NOMO-1 treated with DMSO at 0.1 percent for 48 hours (cell line): ENCODE data around the gene RASL10B.
"Not testable (repeated sequence)": the region's sequence is repeated elsewhere in the genome, so short reads cannot be mapped to it uniquely, and the experiment has no call there.

Experiments used
- DNase-seq: peaks from one replicate; lab custom pipeline; 2025; ENCODE audit not compliant: unreplicated experiment; lab: John Stamatoyannopoulos, UW

Gene RASL10B, protein sequence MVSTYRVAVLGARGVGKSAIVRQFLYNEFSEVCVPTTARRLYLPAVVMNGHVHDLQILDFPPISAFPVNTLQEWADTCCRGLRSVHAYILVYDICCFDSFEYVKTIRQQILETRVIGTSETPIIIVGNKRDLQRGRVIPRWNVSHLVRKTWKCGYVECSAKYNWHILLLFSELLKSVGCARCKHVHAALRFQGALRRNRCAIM

DNA sequence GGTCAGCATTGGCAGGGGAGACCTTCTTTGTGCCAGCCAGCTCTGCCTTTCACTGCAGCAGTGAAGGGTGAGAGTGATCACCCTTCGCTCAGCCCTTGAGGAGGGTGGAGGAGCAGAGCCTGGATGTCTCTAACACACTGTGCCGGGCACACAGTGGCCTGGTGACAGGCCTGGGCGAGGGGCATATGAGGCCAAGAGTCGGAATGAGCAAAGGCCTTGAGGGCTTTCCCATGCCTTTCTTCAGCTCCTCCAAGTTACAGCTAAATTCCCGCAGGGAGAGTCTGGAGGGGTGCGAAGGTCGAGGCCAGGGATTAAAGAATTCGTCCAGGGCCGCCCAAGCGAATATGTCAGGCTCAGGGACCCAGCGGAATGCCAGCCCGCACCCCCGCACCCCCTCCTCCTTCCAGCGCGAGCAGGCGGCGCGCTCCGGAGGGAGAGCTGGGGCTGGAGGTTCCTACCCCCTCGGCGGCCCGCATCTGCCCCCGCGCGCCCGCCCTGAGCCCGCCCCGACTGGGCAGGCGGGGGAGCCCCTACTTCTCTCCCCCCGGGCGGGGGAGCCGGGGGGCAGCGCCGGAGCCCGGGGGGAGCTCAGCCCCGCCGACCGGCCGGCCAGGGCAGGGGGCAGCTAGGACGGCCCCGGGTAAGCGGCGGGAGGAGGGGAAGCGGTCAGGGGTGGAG, at the start of gene RASL10B:
Gene RASL10B (plus strand): TSS at position 401 of the 678 bp plus-strand sequence. CDS start 3,546 bp downstream, outside the sequence.
- no peak for DNase-seq

DNA sequence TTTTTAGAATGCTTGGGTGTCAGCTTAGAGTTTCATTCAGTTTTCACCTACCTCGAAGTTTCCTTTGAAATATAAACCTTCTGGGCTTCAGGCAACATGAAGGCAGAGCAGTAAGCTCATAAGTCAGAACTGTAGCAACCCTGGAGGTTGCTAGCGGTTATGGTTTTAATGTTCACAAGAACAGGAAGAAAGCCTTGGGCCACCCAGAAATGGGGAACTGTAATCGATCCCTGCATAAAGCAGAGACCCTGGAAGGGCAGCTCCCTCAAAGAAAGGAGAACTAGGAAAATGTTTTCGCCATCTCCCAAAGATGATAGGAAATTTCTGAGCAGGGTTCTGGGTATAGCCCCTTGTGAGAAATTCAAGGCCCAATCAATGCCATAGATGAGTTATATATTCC, 47.8 kb upstream of the RASL10B start:
- DNase-seq: peak; percentile 68

DNA sequence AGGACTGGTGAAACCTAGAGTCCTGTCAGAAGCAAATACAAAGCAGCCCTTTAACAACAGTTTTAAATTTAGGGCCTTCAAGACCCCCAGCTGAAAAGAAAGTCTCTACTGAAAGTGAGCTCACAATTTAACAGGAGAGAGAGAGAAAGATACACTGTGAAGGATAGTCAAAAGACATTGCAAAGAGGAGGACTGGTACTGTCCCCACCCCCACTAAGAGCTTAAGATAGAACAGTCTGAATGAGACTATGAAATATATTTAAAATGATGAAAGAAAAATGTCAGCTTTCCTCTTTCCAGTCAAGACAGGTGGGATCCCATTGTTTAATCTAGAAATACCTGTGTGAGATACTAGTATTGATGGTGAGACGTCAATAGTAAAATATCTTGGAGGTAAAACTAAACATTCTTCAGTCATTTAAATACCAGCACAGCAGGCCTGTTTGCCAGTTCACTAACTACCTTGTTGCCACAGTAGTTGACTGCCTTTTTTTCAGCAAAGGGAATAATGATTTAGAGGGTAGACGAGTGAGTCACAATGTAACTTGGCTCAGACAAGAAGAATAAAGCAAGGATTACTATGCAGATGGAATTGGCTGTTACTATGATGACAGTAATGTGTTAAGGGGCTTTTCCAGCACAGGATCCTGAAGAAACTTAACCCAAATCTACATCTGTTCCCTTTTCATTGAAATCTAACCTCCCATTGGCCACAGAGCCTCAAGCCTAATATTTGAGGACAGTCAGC, 47.2 kb upstream of the RASL10B start:
- DNase-seq: no peak

DNA sequence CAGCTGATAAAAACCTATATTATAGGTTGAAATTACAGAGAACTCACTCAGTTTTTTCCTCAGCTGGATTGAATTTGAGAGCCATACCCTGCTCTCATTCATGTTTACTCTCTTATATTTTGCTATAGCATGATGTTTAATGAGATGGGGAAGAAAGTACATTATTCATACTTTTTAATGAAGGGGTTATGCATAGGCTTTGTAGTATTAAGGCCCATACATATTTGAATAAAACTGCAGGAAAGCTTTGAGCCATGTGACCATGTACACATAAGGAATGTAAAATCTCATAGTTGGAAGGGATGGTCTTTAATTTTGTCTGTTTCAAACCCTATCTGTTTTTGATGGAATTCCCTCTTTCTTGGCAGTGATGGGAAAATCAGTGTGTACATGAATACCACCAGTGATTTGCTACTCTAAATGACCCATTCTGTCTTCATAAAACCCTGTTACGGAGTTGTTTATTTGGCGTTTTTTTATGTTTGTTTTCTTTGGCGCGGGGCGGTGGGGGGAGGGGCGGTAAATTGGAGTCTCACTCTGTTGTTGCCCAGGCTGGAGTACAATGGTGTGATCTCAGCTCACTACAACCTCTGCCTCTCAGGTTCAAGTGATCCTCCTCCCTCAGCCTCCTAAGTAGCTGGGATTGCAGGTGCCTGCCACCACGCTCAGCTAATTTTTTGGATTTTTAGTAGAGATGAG, 38.8 kb upstream of the RASL10B start:
- no peak for DNase-seq

DNA sequence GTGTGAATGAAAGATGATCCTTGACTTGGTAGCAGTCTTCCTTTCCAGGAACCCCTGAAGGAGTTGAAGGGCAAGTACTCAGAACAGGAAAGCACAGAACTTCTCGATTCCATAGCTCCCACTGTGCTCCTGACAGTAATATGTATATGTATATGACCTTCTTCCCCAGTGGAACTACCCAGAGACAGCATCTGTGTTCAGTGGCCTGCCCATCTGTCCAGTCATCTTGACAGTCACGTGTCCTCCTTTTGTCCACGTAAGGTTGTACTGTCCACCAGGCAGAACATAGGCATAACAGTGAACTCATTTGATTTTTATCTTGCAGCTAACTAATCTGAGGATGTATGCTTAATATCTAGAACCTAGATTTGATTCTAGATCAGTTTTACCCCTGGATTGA, 37.8 kb upstream of the RASL10B start:
- DNase-seq: no peak

DNA sequence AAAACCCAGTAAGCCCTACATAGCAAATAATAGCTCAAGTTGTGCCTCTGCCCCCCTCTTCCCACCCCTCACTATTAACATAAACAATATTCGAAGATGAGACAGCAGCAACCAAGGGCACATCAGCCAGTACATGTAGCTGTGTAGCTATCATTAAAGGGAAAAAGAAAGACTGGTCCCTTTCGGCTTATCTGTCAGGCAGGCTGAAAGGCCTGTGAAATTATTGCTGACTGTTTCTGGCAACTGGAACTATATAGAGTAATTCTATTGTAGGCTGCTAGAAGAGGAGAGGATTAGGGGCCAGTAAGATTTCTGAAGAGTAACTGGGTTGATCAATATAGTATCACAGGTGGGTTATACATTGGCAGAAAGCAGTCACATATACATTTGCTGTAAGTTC, 36.5 kb upstream of the RASL10B start:
- DNase-seq: no peak

DNA sequence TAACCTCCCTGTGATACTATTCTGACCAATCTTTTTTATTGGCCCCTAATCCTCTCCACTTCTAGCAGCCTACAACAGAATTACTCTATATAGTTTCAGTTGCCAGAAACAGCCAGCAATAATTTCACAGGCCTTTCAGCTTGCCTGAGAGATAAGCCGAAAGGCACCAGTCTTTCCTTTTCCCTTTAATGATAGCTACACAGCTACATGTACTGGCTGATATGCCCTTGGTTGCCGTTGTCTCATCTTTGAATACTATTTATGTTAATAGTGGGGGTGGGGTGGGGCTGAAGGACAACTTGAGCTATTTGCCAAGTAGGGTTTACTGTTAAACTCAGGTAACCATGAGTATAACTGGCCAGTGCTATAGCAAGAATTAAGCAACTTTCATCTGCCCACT, 35.8 kb upstream of the RASL10B start:
- DNase-seq: no peak

DNA sequence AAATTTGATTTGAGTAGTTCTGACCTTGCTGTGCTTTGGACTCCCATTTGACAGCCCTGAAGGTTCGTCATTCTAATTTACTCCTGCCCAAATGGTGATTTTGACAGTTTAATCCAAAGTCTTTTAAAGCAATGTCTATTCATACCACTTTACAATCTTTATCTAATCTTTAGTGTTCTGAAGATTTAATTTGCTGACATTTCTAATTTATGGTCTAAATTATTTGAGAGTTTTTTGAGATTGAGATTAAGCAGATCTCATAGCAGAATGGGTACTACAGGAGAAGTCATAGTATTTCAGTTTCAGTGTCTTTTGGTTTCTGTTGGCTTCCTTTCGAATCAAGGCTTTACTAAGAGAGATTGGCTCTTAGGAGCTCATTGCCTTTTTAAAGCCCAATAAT, 32.6 kb upstream of the RASL10B start:
- no peak for DNase-seq

DNA sequence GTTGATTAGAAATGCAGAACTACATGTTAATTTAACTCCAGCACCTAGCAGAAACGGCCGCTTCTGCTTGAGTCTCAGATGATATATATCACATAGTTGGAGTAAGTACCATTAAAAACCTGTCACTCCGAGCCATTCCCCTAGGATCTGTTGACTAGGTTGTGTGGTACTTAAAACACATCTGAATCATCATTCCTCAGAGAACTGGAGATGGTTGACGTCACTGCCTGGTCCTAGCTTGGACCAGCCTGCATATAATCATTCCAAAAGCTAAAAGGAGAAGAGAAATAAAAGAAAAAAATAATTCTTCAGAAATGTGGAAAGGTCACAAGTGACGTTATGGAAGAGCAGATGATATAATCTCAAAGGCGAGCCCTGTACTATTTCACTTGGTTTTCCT, 31.3 kb upstream of the RASL10B start:
- no peak for DNase-seq

DNA sequence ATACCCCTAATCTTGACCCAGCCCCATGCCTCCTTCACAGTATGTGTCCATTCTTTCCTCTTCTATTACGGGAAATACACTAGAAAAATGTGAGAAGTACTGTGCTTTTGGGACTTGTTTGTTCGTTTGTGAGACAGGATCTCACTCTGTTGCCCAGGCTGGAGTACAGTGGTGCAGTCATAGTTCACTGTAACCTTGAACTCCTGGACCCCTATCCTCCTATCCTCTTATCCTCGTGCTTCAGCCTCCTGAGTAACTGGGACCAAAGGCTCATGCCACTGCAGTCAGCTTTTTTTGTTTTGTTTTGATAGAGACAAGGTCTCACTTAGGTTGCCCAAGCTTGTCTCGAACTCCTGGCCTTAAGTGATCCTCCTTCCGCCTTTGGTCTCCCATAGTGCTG, 29.9 kb upstream of the RASL10B start:
- no peak for DNase-seq

DNA sequence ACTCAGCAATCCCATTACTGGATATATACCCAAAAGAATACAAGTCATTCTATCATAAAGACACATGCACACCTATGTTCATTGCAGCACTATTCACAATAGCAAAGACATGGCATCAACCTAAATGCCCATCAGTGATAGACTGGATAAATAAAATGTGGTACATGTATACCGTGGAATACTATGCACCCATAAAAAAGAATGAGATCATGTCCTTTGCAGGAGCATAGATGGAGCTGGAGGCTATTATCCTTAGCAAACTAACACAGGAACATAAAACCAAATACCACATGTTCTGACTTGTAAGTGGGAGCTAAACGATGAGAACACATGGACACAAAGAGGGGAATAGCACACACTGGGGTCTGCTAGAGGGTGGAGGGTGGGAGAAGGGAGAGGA, 28.1 kb upstream of the RASL10B start:
- DNase-seq: not testable (repeated sequence)

DNA sequence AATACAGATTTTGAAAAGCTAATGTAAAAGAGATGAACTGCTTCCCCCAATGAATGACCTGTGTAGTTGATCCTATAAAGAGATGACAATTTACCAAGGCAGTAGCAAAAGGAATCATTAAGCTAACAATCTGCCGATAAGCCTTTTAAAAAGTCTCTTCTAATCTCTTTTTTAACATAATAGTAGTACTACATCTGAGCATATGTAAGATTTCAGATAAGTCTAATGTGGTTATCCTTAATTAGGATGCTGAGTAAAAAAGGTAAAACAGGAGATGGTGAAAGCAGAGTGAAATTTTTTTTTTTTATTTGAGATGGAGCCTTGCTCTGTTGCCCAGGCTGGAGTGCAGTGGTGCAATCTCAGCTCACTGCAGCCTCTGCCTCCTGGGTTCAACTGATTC, 26.2 kb upstream of the RASL10B start:
- DNase-seq: no peak

DNA sequence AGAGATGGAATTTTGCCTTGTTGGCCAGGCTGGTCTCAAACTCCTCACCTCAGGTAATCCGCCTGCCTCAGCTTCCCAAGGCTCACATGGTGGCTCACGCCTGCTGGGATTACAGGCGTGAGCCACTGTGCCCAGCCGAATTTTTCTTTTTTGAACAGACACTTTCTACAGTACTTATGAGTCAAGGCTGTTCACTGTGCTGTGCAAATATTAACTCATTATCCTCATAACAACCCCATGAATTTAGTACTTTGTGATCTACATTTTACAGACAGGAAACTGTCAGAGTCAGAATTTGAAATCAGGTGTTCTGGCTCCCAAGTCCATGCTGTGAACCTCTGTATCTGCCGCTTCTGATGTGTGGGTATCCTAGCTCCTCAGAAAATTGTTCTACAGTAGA, 25.7 kb upstream of the RASL10B start:
- DNase-seq: no peak

DNA sequence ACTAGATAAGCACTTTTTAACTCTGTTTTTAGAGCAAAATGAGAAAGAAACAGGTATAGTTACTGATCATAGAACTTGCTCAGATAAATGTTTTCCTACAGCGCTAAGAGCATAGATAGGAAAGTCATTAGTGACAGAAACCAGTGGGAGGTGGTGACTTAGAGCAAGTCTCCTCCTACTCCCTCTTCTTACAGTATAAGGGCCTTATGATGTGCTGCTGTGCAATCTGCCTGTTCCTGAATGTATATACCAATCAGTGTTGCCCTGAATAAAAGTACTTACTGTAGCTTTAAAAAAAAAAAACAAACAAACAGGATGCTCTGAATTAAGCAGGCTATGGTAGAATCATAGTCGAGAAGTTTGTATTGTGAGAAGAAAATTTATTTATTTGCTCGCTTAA, 23.3 kb upstream of the RASL10B start:
- no peak for DNase-seq

DNA sequence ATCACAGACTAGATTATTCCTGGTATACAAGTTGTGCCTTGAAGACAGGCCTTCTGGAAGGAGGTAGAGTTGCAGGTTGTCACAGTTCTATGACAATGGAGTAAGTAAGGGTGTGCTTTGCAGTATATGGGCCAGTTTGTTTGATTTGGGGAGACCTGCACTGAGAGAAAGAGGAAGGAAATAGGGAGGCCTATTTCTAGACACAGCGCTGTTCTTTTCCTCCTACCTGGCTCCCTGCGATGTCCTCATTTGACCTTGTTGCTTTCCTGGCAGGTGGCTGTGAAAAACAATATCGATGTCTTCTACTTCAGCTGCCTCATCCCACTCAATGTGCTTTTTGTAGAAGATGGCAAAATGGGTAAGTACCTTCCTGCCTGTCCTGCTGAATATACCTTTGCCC, 22.5 kb upstream of the RASL10B start:
- peak; percentile 11 for DNase-seq

DNA sequence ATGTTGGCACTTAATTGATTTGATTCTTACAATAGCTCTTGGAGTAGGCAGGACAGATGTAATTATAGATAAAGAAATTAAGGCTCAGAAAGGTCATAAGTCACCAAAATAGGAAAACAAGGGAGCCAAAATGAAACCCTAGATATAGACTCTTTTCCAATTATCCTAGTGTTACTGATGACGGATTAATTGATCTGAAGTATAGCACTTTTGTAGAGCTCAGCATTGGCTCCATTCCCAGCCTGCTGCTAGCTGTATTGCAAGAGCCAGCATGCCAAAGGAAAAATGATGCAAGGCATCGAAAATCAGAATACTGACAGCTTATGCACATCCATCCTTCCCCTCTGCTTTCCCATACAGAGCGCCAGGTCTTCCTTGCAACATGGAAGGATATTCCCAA, 21.6 kb upstream of the RASL10B start:
- no peak for DNase-seq

DNA sequence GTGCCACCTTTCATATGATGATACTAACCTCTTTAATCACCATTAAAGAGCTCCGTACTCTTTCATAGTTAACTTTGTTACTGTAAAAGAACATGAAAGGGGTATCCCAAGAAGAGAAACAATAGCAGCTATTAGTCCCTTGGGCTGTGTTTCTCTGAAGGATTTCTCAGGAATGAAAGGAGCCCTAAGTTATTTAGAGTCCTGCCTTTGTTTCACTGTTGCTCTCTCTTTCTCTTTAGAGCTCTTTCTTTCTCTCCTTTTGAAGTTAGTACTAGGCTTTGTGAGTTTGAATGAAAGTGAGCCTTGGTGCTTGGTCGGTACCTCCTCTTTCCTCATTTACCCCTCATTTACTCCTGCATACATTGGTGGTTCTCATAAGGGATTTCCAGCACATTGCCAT, 20.5 kb upstream of the RASL10B start:
- DNase-seq: no peak

DNA sequence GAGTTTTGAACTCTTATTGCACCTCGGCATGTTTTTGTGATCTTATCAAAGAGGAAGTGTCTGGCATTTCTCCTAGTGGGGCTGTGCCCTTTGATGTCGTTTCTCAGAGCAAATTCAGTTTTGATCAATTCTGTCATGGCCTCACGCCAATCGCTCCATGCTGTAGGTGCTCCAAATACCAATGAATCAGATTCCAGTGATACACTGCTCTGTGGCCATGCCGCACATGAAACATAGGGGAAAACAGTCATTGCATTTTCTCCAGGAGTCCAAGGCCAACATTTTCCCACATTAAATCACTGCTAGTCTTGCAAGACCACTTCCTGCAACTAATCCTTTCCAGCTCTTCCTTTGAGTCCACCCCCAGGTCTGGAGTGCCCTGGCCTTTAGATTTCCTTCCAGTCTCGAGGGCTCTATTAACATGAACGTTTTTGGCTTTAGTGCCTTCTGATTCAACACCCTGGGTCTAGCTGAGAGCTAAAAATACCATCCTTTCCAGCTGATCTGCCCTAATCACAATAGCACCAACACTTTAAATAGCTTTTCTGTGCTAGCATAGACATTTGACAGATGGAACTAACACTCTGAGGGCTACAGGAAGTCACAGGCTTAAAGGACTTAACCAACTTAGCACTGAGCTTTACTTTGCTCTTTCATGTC, 18.2 kb upstream of the RASL10B start:
- DNase-seq: no peak

DNA sequence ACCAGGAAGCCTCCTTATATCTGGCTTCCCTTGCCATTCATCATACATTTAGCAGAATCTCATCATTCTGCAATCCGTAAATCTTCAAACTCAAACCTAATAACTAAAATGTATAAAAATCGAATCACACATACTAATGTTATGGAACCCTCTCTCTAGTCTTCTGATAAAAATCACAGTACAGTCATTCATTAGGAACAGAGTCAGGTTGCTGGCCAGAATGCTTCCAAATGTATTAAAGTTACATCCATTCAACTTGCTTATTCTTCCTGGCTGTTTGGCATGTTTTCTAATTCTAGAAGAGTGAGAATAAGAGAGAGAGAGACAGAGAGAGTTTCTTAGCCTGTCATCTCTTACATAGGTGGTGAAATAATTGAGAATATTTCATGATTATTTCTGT, 16.5 kb upstream of the RASL10B start:
- no peak for DNase-seq

DNA sequence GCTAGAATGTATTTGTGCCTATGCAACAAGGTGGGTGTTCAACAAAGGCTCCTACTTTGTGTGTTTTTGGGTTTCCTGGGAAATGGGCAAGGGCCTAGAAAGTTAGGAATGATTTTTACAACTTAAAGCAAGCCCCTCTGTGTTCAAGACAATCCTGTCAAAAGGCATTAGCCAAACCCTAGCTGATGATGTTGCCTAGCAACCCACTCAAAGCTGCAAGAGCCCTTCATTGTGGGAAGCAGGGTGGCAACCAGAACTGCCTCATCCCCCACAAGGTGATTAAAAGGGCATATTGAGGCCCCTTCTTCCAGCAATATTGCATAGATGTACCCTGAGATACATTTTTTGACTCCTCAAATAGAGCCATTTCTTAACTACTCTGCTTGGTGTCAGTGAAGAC, 16.0 kb upstream of the RASL10B start:
- no peak for DNase-seq

DNA sequence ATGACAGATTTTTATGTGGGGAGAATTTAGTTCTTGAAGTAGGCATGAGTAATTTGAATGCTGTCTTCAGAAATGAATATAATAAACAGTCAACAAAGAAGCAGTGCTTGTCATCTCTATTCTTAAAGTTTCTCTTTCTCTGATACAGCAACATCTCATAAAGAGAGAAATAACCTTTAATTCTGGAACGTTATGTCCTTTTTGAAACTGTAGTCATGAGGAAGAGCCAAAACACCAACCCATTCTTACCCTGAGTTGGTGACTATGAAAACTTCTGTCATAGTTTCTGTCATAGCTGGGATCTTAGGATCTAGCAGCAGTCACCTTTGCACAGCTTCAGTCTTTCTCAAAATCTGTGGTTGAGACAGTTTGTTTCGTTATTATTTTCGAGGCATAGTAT, 15.3 kb upstream of the RASL10B start:
- no peak for DNase-seq
